ENCODE results near the gene TBC1D19. TPM values are rescaled to one million over a fixed set of nuclear protein-coding genes. Genes with fewer than 3 reads are reported as not detected.

TBC1D19 gene
- total RNA-seq, 1 experiment from 2014 or later = 19.1 TPM

- Histone ChIP-seq H3K27me3 (replicated peaks; ENCODE audit: control insufficient read depth, insufficient read depth, low read length) (no peaks in the 10 kb centered on the region), H3K36me3 (ENCODE audit: control insufficient read depth, insufficient read depth, low read length) (no peaks in the 10 kb centered on the region), H3K4me1 (no peaks in the 10 kb centered on the region), H3K9me3 (no peaks in the 10 kb centered on the region), H3K4me3 (ENCODE audit: low read depth, low read length) (no peak overlapping the region)
- Mint-ChIP-seq H3K27ac (ENCODE audit: unreplicated experiment) (no peak overlapping the region), H3K4me1 (ENCODE audit: low read depth, unreplicated experiment) (no peaks in the 10 kb centered on the region), H3K36me3 (ENCODE audit: insufficient read depth, unreplicated experiment) (no peaks in the 10 kb centered on the region), H3K4me3 (ENCODE audit: unreplicated experiment) (no peak overlapping the region), H3K9me3 (ENCODE audit: unreplicated experiment) (no peaks in the 10 kb centered on the region), H3K27me3 (ENCODE audit: insufficient read depth, unreplicated experiment) (no peaks in the 10 kb centered on the region)
- BruUV-seq (replicated peaks) = no TSS peak
- intact Hi-C loops (cut with micrococcal nuclease; ENCODE audit: unreplicated experiment) = loop anchor here (10.0 kb wide), 1 partner anchor 228 kb away; no protein-coding TSS in a partner anchor
- DNase-seq = no peak
- TF ChIP-seq CTCF (IDR thresholded peaks at IDR 0.05; ENCODE audit: insufficient read depth in 1 of 2, low read depth in 1 of 2, low read length in 1 of 2, severe bottlenecking in 1 of 2, unreplicated experiment in 1 of 2) = no peak
- CTCF ChIA-PET = no interaction called here
- POLR2A ChIA-PET = interaction anchor here (0.6 kb wide), 1 partner anchor 102 kb away, joined by 5 read pairs; no protein-coding TSS in a partner anchor
Observed at GRCh38 chr4:26786916-26787315, 203.0 kb downstream of the TBC1D19 start.

GRCh38 chr4:26787461-26788340 lies 203.8 kb downstream of the TBC1D19 start:
- H3K27me3 ChIP-seq (replicated peaks; ENCODE audit: control insufficient read depth, insufficient read depth, low read length) = no peaks in the 10 kb centered on the region
- H3K36me3 Mint-ChIP-seq (ENCODE audit: insufficient read depth, unreplicated experiment) = no peaks in the 10 kb centered on the region
- no peaks in the 10 kb centered on the region for H3K4me1 ChIP-seq
- no peaks in the 10 kb centered on the region for H3K27me3 Mint-ChIP-seq (ENCODE audit: insufficient read depth, unreplicated experiment)
- no peak overlapping the region for H3K4me3 Mint-ChIP-seq (ENCODE audit: unreplicated experiment)
- H3K9me3 ChIP-seq = no peaks in the 10 kb centered on the region
- H3K9me3 Mint-ChIP-seq (ENCODE audit: unreplicated experiment) = no peaks in the 10 kb centered on the region
- no peak overlapping the region for H3K4me3 ChIP-seq (ENCODE audit: low read depth, low read length)
- H3K4me1 Mint-ChIP-seq (ENCODE audit: low read depth, unreplicated experiment) = no peaks in the 10 kb centered on the region
- peak in 1 of 2 experiments; percentile 5 for DNase-seq
- BruUV-seq (replicated peaks) = no TSS peak
- ChIA-PET CTCF (no interaction called here), POLR2A (interaction anchor here (0.6 kb wide), 1 partner anchor 102 kb away, joined by 5 read pairs; no protein-coding TSS in a partner anchor)
- TF ChIP-seq CTCF (IDR thresholded peaks at IDR 0.05; ENCODE audit: insufficient read depth in 1 of 2, low read depth in 1 of 2, low read length in 1 of 2, severe bottlenecking in 1 of 2, unreplicated experiment in 1 of 2) = no peak
- intact Hi-C loops (cut with micrococcal nuclease; ENCODE audit: unreplicated experiment) = loop anchor here (10.0 kb wide), 1 partner anchor 227 kb away; no protein-coding TSS in a partner anchor
- H3K27ac Mint-ChIP-seq (ENCODE audit: unreplicated experiment) = no peak overlapping the region
- no peaks in the 10 kb centered on the region for H3K36me3 ChIP-seq (ENCODE audit: control insufficient read depth, insufficient read depth, low read length)

GRCh38 chr4:26788341-26788733 lies 204.5 kb downstream of the TBC1D19 start:
- Mint-ChIP-seq H3K27ac (ENCODE audit: unreplicated experiment) (no peak overlapping the region), H3K4me3 (ENCODE audit: unreplicated experiment) (no peak overlapping the region), H3K9me3 (ENCODE audit: unreplicated experiment) (no peaks in the 10 kb centered on the region), H3K27me3 (ENCODE audit: insufficient read depth, unreplicated experiment) (no peaks in the 10 kb centered on the region), H3K36me3 (ENCODE audit: insufficient read depth, unreplicated experiment) (no peaks in the 10 kb centered on the region), H3K4me1 (ENCODE audit: low read depth, unreplicated experiment) (no peaks in the 10 kb centered on the region)
- H3K4me1 ChIP-seq = no peaks in the 10 kb centered on the region
- POLR2A ChIA-PET = no interaction called here
- DNase-seq = no peak
- CTCF ChIA-PET = no interaction called here
- H3K36me3 ChIP-seq (ENCODE audit: control insufficient read depth, insufficient read depth, low read length) = no peaks in the 10 kb centered on the region
- H3K27me3 ChIP-seq (replicated peaks; ENCODE audit: control insufficient read depth, insufficient read depth, low read length) = no peaks in the 10 kb centered on the region
- intact Hi-C loops (cut with micrococcal nuclease; ENCODE audit: unreplicated experiment) = loop anchor here (10.0 kb wide), 1 partner anchor 226 kb away; no protein-coding TSS in a partner anchor
- H3K9me3 ChIP-seq = no peaks in the 10 kb centered on the region
- no peak for TF ChIP-seq CTCF (IDR thresholded peaks at IDR 0.05; ENCODE audit: insufficient read depth in 1 of 2, low read depth in 1 of 2, low read length in 1 of 2, severe bottlenecking in 1 of 2, unreplicated experiment in 1 of 2)
- H3K4me3 ChIP-seq (ENCODE audit: low read depth, low read length) = no peak overlapping the region
- no TSS peak for BruUV-seq (replicated peaks)

Data from Caco-2 (cell line).